ENCODE results near the gene NHSL2.
"Not testable (repeated sequence)": the region's sequence is repeated elsewhere in the genome, so short reads cannot be mapped to it uniquely, and the experiment has no call there.

Gene NHSL2

GRCh38 chrX:72043636-72044035 lies 133.0 kb downstream of the NHSL2 start:
- DNase-seq (ENCODE audit: low spot score): no peak

GRCh38 chrX:72045141-72045540 lies 134.5 kb downstream of the NHSL2 start:
- DNase-seq (ENCODE audit: low spot score): no peak

- DNase-seq (ENCODE audit: low spot score): no peak
These were observed 135.1 kb downstream of the NHSL2 start for GRCh38 chrX:72045552-72046277.

- DNase-seq (ENCODE audit: low spot score): no peak
These were observed 135.8 kb downstream of the NHSL2 start for GRCh38 chrX:72046447-72046846.

GRCh38 chrX:72048510-72049455 lies 138.1 kb downstream of the NHSL2 start:
- DNase-seq (ENCODE audit: low spot score): no peak

GRCh38 chrX:72050011-72050410 lies 139.4 kb downstream of the NHSL2 start:
- DNase-seq (ENCODE audit: low spot score): no peak

GRCh38 chrX:72051589-72051988 lies 140.9 kb downstream of the NHSL2 start:
- DNase-seq (ENCODE audit: low spot score): no peak

- no peak for DNase-seq (ENCODE audit: low spot score)
These were observed 141.9 kb downstream of the NHSL2 start for GRCh38 chrX:72052415-72053090.

- DNase-seq (ENCODE audit: low spot score): no peak
These were observed 142.9 kb downstream of the NHSL2 start for GRCh38 chrX:72053508-72053907.

GRCh38 chrX:72054779-72055489 lies 144.3 kb downstream of the NHSL2 start:
- no peak for DNase-seq (ENCODE audit: low spot score)

- no peak for DNase-seq (ENCODE audit: low spot score)
These were observed 146.7 kb downstream of the NHSL2 start for GRCh38 chrX:72057331-72057730.

GRCh38 chrX:72057849-72058248 lies 147.2 kb downstream of the NHSL2 start:
- no peak for DNase-seq (ENCODE audit: low spot score)

- not testable (repeated sequence) for DNase-seq (ENCODE audit: low spot score)
These were observed 147.7 kb downstream of the NHSL2 start for GRCh38 chrX:72058346-72058745.

GRCh38 chrX:72060196-72060920 lies 149.7 kb downstream of the NHSL2 start:
- DNase-seq (ENCODE audit: low spot score): peak; percentile 45

- DNase-seq (ENCODE audit: low spot score): no peak
These were observed 150.4 kb downstream of the NHSL2 start for GRCh38 chrX:72060921-72061490.

- DNase-seq (ENCODE audit: low spot score): no peak
These were observed 152.3 kb downstream of the NHSL2 start for GRCh38 chrX:72062916-72063315.

- DNase-seq (ENCODE audit: low spot score): no peak
These were observed 158.9 kb downstream of the NHSL2 start for GRCh38 chrX:72069350-72070160.

- no peak for DNase-seq (ENCODE audit: low spot score)
These were observed 160.6 kb downstream of the NHSL2 start for GRCh38 chrX:72071213-72071612.

- no peak for DNase-seq (ENCODE audit: low spot score)
These were observed 163.0 kb downstream of the NHSL2 start for GRCh38 chrX:72073633-72074032.

- DNase-seq (ENCODE audit: low spot score): no peak
These were observed 167.8 kb downstream of the NHSL2 start for GRCh38 chrX:72078411-72078810.

All from putamen (tissue), 1 donor.